Measurements from ENCODE around the gene PAWR. TPM values are rescaled to one million over a fixed set of nuclear protein-coding genes. Genes with fewer than 3 reads are reported as not detected.

Gene PAWR
- total and polyA plus RNA-seq, 2 of the 13 experiments (the other 11 are each of a cell fraction or from before 2014, with no cell fraction given) = 29.1 to 36.1 TPM

DNA sequence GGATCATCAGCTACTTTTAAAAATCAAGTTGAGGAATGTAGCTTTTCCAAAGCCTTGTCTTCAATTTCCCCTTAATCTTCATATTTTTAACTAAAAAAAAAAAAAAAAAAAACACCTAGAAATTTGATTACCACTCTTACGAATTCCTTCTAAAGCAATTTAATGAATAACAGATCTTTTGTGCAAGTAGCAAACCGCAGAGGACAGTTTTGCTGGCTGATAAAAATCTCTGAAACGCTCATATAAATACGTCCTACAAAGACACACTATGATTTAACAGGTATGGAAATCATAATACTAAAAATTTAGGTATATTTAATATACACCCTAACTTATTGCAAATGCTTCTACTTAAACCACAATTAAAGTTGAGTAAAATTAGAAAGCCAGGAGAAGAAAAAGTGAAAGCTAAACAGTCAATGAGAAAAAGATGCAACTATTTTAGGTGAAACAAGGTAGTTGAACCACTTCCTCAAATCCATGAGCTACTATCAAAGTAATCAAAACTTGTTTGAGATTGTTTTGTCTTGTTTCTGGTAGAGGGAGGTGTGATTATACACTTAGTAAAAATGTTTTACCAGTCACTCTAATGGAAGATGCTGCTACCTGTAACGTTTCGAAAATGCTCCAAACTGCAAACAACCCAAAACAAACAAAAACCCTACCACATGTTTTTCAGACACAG lies 2.2 kb downstream of the PAWR start:
- in situ Hi-C loops (cut with HindIII; ENCODE audit: extremely low pct_ligation_motif_present, low pct_unique_long_range_greater_than_20kb) (loop anchor here (25.0 kb wide), 1 partner anchor 126 kb away; no protein-coding TSS in a partner anchor), intact Hi-C loops (cut with micrococcal nuclease; ENCODE audit: unreplicated experiment) (loop anchor here (5.0 kb wide), 1 partner anchor 46 kb away; no protein-coding TSS in a partner anchor)
- peaks cover 52% of the 10 kb centered on the region for H4K20me1 ChIP-seq (ENCODE audit: insufficient read depth, low read length)
- H3K79me2 ChIP-seq (ENCODE audit: insufficient read depth, low read length) = peaks cover 75% of the 10 kb centered on the region
- H3K27me3 ChIP-seq (ENCODE audit: control insufficient read depth in 1 of 2, insufficient read depth in 2 of 2, low read length in 2 of 2) = no peaks in the 10 kb centered on the region; a peak in 1 of 5 replicates
- peak overlapping the region; percentile 95 for H3K9ac ChIP-seq (ENCODE audit: insufficient read depth, low read depth, low read length)
- peak overlapping the region; percentile 76 to 97 (median 96) for H3K4me3 ChIP-seq (replicated peaks in 1 of 3; ENCODE audit: insufficient read depth in 1 of 3, low read depth in 2 of 3, low read length in 3 of 3)
- H3K36me3 ChIP-seq (replicated peaks in 1 of 2; ENCODE audit: control insufficient read depth in 1 of 2, insufficient read depth in 2 of 2, low read length in 2 of 2) = no peaks in the 10 kb centered on the region
- H3K4me1 ChIP-seq (ENCODE audit: insufficient read depth, low read length) = peaks cover 39% of the 10 kb centered on the region
- 2% methylated on average over 6 of the region's 6 CpGs for WGBS (ENCODE audit: low lambda C conversion rate)
- ATAC-seq (no peak), FAIRE-seq (peak; percentile 81), DNase-seq (ENCODE audit: low spot score) (peak; percentile 28)
- no peak overlapping the region for H2AFZ ChIP-seq (ENCODE audit: low read length)
- BruUV-seq (replicated peaks) = no TSS peak
- no peaks in the 10 kb centered on the region for H3K9me3 ChIP-seq (ENCODE audit: low read length)
- TF ChIP-seq SAP130 (CRISPR knock-in tag; IDR thresholded peaks at IDR 0.05; ENCODE audit: low read depth) (0 out of 2 replicates have a peak, but pooled peaks have one; percentile 45), HNRNPL (IDR thresholded peaks at IDR 0.05; ENCODE audit: low read depth, low read length) (no peak), ATM (IDR thresholded peaks at IDR 0.05; ENCODE audit: borderline replicate concordance) (no peak), NCOA1 (CRISPR knock-in tag; IDR thresholded peaks at IDR 0.05) (no peak), SOX13 (IDR thresholded peaks at IDR 0.05) (no peak), SOX13 (CRISPR knock-in tag; conservative IDR thresholded peaks at IDR 0.05 in 1 of 2, IDR thresholded peaks at IDR 0.05 in 1 of 2) (no peak), MIXL1 (CRISPR knock-in tag; IDR thresholded peaks at IDR 0.05) (no peak)
- TF ChIP-seq, protein P1, sequence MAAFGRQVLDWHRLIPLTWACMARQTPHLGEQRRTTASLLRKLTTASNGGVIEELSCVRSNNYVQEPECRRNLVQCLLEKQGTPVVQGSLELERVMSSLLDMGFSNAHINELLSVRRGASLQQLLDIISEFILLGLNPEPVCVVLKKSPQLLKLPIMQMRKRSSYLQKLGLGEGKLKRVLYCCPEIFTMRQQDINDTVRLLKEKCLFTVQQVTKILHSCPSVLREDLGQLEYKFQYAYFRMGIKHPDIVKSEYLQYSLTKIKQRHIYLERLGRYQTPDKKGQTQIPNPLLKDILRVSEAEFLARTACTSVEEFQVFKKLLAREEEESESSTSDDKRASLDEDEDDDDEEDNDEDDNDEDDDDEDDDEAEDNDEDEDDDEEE (CRISPR knock-in tag; IDR thresholded peaks at IDR 0.05) = no peak
- TF ChIP-seq, protein P2, sequence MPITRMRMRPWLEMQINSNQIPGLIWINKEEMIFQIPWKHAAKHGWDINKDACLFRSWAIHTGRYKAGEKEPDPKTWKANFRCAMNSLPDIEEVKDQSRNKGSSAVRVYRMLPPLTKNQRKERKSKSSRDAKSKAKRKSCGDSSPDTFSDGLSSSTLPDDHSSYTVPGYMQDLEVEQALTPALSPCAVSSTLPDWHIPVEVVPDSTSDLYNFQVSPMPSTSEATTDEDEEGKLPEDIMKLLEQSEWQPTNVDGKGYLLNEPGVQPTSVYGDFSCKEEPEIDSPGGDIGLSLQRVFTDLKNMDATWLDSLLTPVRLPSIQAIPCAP (CRISPR knock-in tag; IDR thresholded peaks at IDR 0.05; ENCODE audit: low read depth) = no peak
- TF ChIP-seq, protein P3, sequence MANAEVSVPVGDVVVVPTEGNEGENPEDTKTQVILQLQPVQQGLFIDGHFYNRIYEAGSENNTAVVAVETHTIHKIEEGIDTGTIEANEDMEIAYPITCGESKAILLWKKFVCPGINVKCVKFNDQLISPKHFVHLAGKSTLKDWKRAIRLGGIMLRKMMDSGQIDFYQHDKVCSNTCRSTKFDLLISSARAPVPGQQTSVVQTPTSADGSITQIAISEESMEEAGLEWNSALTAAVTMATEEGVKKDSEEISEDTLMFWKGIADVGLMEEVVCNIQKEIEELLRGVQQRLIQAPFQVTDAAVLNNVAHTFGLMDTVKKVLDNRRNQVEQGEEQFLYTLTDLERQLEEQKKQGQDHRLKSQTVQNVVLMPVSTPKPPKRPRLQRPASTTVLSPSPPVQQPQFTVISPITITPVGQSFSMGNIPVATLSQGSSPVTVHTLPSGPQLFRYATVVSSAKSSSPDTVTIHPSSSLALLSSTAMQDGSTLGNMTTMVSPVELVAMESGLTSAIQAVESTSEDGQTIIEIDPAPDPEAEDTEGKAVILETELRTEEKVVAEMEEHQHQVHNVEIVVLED (CRISPR knock-in tag; IDR thresholded peaks at IDR 0.05; ENCODE audit: borderline replicate concordance) = no peak
- H3K27ac ChIP-seq (ENCODE audit: extremely low read length, insufficient read depth, low read length) = peak overlapping the region; percentile 99
- peak overlapping the region; percentile 73 for H3K4me2 ChIP-seq (ENCODE audit: low read depth, low read length)
- CTCF ChIA-PET (ENCODE audit: low intra/inter-chr PET ratio, low total read pairs) = no interaction called here
- POLR2A ChIA-PET = no interaction called here
